GM12878 (cell line): ENCODE data around the gene XPO5. TPM values are rescaled to one million over a fixed set of nuclear protein-coding genes. Genes with fewer than 3 reads are reported as not detected.
A peak's percentile ranks its signal among the peaks of the same experiment; 100 is the strongest.

Experiments
- ATF7 ChIP-seq: fragments of 450-650 bp; IDR thresholded peaks from 2 replicates; pipeline ENCODE4 v1.6.1; 2016; ENCODE audit warnings: low read depth, mild to moderate bottlenecking
- EZH2 ChIP-seq: IDR thresholded peaks from 2 replicates; pipeline ENCODE4 v1.6.1; 2012; ENCODE audit warnings: low read depth, mild to moderate bottlenecking, control low read depth, inconsistent platforms, low read length, borderline replicate concordance; ENCODE audit not compliant: control insufficient read depth
- GABPA ChIP-seq: IDR thresholded peaks from 2 replicates; pipeline ENCODE4 v1.6.1; 2014; ENCODE audit warnings: antibody characterized with exemption, low read depth, mild to moderate bottlenecking, inconsistent platforms
- JUNB ChIP-seq: IDR thresholded peaks from 2 replicates; pipeline ENCODE4 v1.6.1; 2016; ENCODE audit warnings: antibody characterized with exemption, mild to moderate bottlenecking
- MLLT1 ChIP-seq: fragments of 450-650 bp; IDR thresholded peaks from 2 replicates; pipeline ENCODE4 v1.6.1; 2016; ENCODE audit warnings: mild to moderate bottlenecking
- MTA3 ChIP-seq: IDR thresholded peaks from 2 replicates; pipeline ENCODE4 v1.6.1; 2012; ENCODE audit warnings: low read length, inconsistent platforms, borderline replicate concordance
- NFXL1 ChIP-seq: fragments of 450-650 bp; IDR thresholded peaks from 2 replicates; pipeline ENCODE4 v1.6.1; 2017; ENCODE audit warnings: antibody characterized with exemption, mild to moderate bottlenecking, borderline replicate concordance
- PML ChIP-seq: IDR thresholded peaks from 2 replicates; pipeline ENCODE4 v1.6.1; 2012; ENCODE audit warnings: low read length, inconsistent platforms
- RAD51 ChIP-seq: fragments of 450-650 bp; IDR thresholded peaks from 2 replicates; pipeline ENCODE4 v1.6.1; 2016; ENCODE audit warnings: moderate library complexity, mild to moderate bottlenecking, inconsistent platforms
- RB1 ChIP-seq: fragments of 450-650 bp; formaldehyde crosslinking; IDR thresholded peaks from 2 replicates; pipeline ENCODE4 v1.6.1; 2017; ENCODE audit warnings: mild to moderate bottlenecking, borderline replicate concordance
- RELA ChIP-seq: fragments of 450-650 bp; IDR thresholded peaks from 2 replicates; pipeline ENCODE4 v1.8.0; 2014; ENCODE audit warnings: borderline replicate concordance; ENCODE audit not compliant: partially characterized antibody
- REST ChIP-seq: IDR thresholded peaks from 2 replicates; pipeline ENCODE4 v1.6.1; 2012; ENCODE audit warnings: mild to moderate bottlenecking, low read depth, low read length
- RFX5 ChIP-seq: IDR thresholded peaks from 2 replicates; pipeline ENCODE4 v1.6.1; 2011; ENCODE audit warnings: low read depth, low read length, improper control_type of control experiment
- SMAD5 ChIP-seq: IDR thresholded peaks from 2 replicates; pipeline ENCODE4 v1.6.1; 2016; ENCODE audit warnings: antibody characterized with exemption, low read depth
- SMC3 ChIP-seq: IDR thresholded peaks from 2 replicates; pipeline ENCODE4 v1.6.1; 2011; ENCODE audit warnings: low read length, improper control_type of control experiment, borderline replicate concordance
- SPI1 ChIP-seq: IDR thresholded peaks from 2 replicates; pipeline ENCODE4 v1.6.1; 2011; ENCODE audit warnings: low read depth, mild to moderate bottlenecking, low read length, moderate library complexity, borderline replicate concordance; ENCODE audit not compliant: insufficient read depth
- STAT1 ChIP-seq: fragments of 450-650 bp; conservative IDR thresholded peaks from 2 replicates; pipeline ENCODE4 v1.6.1; 2014; ENCODE audit warnings: antibody characterized with exemption, mild to moderate bottlenecking
- USF1 ChIP-seq: IDR thresholded peaks from 2 replicates; pipeline ENCODE4 v1.6.1; 2011; ENCODE audit warnings: borderline replicate concordance, low read depth, mild to moderate bottlenecking, moderate library complexity, mixed read lengths, low read length; ENCODE audit not compliant: insufficient read depth; ENCODE audit errors: extremely low read length
- ZBTB40 ChIP-seq: fragments of 450-650 bp; IDR thresholded peaks from 2 replicates; pipeline ENCODE4 v1.6.1; 2016; ENCODE audit warnings: mild to moderate bottlenecking, moderate library complexity, borderline replicate concordance
- ZNF24 ChIP-seq: fragments of 450-650 bp; IDR thresholded peaks from 2 replicates; pipeline ENCODE4 v1.6.1; 2017; ENCODE audit warnings: antibody characterized with exemption, mild to moderate bottlenecking
- polyA plus RNA-seq, 11 experiments: library from polyadenylated mRNA; depleted of rRNA in 4 of 11; unstranded in 6 of 11; stranded (reverse) in 5 of 11; fragments of >200 nt; fragmentation: Nextera tagmentation in 4 of 11; fragmentation: Illumina TruSeq in 1 of 11; extraction: Ambion mirVana in 4 of 11; extraction: Trizol in 1 of 11; gene quantifications; 1 replicate in 1 of 11; 2 replicates in 10 of 11; pipeline versions ENCODE4 v1.2.1 to v1.2.3, GENCODE V29; 2011 to 2016; ENCODE audit warnings: inconsistent platforms in 2 of 11, missing spikeins in 2 of 11, low read depth in 1 of 11
- total RNA-seq, 4 experiments: library from RNA; depleted of rRNA in 3 of 4; stranded (reverse); fragments of >200 nt in 3 of 4; fragmentation: Illumina TruSeq in 1 of 4; extraction: Trizol in 1 of 4; gene quantifications; 2 replicates each; pipeline versions ENCODE4 v1.2.1 to v1.2.3, GENCODE V29; 2013 to 2021

Gene XPO5
- total and polyA plus RNA-seq, 10 of the 15 experiments (the other 5 are each of a cell fraction or from before 2014, with no cell fraction given), result 11.3 to 76.0 (median 41.6) TPM

- TF ChIP-seq EZH2 (no peak), JUNB (no peak), MLLT1 (no peak; the same call in 1 of the 2 replicates), SMC3 (no peak), STAT1 (0 out of 2 replicates have a peak, but pooled peaks have one; percentile 88), ZNF24 (no peak), SMAD5 (peak; percentile 85), REST (no peak), NFXL1 (no peak), USF1 (no peak), RFX5 (0 out of 2 replicates have a peak, but pooled peaks have one; percentile 31), SPI1 (peak; percentile 46; the same call in 1 of the 2 replicates), PML (peak; percentile 89), RAD51 (no peak), GABPA (peak; percentile 97), RB1 (peak; percentile 74; the same call in 1 of the 2 replicates), ZBTB40 (peak; percentile 97), RELA (no peak), ATF7 (no peak), MTA3 (no peak)
Measured at GRCh38 chr6:43516697-43517504, 58.9 kb downstream of the XPO5 start, which contains the start of the genes POLR1C and YIPF3 (continued).
